Muscle layer of colon (tissue), 2 donors: Measurements from ENCODE around the gene RALGPS1.
"Not testable (repeated sequence)": the region's sequence is repeated elsewhere in the genome, so short reads cannot be mapped to it uniquely, and the experiment has no call there.

Source experiments
- H3K27ac ChIP-seq: one replicate; pipeline ENCODE4 v1.7.0; 2013; ENCODE audit warnings: low read depth, mild to moderate bottlenecking, low read length, moderate library complexity
- H3K27me3 ChIP-seq, 2 donors: one replicate each; pipeline ENCODE4 v1.7.0; 2013; ENCODE audit warnings: low read length in 2 of 2, mild to moderate bottlenecking in 2 of 2; ENCODE audit not compliant: insufficient read depth in 2 of 2, control insufficient read depth in 1 of 2
- H3K36me3 ChIP-seq: one replicate; pipeline ENCODE4 v1.7.0; 2013; ENCODE audit warnings: mild to moderate bottlenecking, low read length; ENCODE audit not compliant: insufficient read depth
- H3K4me1 ChIP-seq: one replicate; pipeline ENCODE4 v1.7.0; 2013; ENCODE audit warnings: mild to moderate bottlenecking, low read length; ENCODE audit not compliant: insufficient read depth
- H3K4me3 ChIP-seq, 2 donors: one replicate each; pipeline ENCODE4 v1.7.0; 2013; ENCODE audit warnings: low read length in 2 of 2, low read depth in 1 of 2, mild to moderate bottlenecking in 1 of 2, moderate library complexity in 1 of 2
- H3K9ac ChIP-seq: one replicate; pipeline ENCODE4 v1.7.0; 2013; ENCODE audit warnings: low read length
- H3K9me3 ChIP-seq: one replicate; pipeline ENCODE4 v1.7.0; 2013; ENCODE audit warnings: mild to moderate bottlenecking, low read length
- donor health status: abdominal sarcoma.
- donor health status: Adenocarcinoma of cecum.

RALGPS1 gene

DNA sequence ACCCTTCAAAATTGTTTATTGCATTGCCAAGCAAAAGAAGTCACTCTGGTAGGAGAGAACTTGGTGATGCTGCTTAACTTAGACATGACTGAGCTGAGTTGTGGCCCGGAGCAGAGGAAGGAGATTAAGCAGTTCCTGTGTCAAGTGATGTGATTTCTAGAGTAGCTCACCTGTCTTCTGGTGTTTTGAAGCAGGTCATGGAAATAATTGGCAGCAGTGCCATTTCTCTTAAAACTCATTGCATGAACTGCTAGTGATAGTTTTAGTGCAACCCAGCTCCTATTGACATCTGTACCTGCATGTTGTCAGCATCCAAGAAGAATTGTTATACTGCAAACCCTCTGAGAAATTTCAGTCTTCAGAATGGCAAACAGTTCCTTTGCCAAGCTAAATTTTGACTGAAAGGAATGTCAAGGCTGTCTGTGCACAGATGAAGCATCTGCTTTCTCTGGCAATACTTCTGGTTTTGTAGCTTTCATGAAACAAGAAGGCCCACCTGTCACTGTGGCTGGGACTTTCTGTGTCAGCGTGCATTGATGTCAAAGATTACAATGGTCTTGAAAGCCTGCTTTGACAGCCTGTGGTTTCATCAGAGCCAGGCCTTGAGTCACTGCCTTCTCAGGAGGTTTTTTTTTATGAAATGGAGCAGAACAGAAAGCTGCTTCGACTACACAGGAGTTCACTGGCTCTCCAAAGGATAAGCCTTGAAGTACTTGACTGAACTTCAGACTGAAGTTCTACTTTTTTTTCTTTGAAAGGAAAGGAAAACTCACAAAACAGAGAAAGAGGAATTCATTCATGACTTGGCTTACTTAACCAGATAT, 90.6 kb downstream of the RALGPS1 start:
- H3K9me3 ChIP-seq = no peaks in the 10 kb centered on the region
- no peaks in the 10 kb centered on the region for H3K36me3 ChIP-seq
- no peaks in the 10 kb centered on the region for H3K27me3 ChIP-seq
- H3K9ac ChIP-seq = no peak overlapping the region
- no peak overlapping the region for H3K4me3 ChIP-seq
- H3K27ac ChIP-seq = no peak overlapping the region
- H3K4me1 ChIP-seq = peaks cover 6% of the 10 kb centered on the region

GRCh38 chr9:127005770-127006314, 91.3 kb downstream of the RALGPS1 start:
- Histone ChIP-seq H3K36me3 (no peaks in the 10 kb centered on the region), H3K27ac (no peak overlapping the region), H3K27me3 (no peaks in the 10 kb centered on the region), H3K4me3 (no peak overlapping the region), H3K4me1 (peaks cover 6% of the 10 kb centered on the region), H3K9me3 (no peaks in the 10 kb centered on the region), H3K9ac (no peak overlapping the region)

GRCh38 chr9:127007638-127008037, 93.1 kb downstream of the RALGPS1 start:
- H3K27me3 ChIP-seq = no peaks in the 10 kb centered on the region
- H3K9me3 ChIP-seq = no peaks in the 10 kb centered on the region
- no peak overlapping the region for H3K9ac ChIP-seq
- no peak overlapping the region for H3K4me3 ChIP-seq
- peaks cover 16% of the 10 kb centered on the region for H3K4me1 ChIP-seq
- no peak overlapping the region for H3K27ac ChIP-seq
- H3K36me3 ChIP-seq = no peaks in the 10 kb centered on the region

GRCh38 chr9:127008076-127008475, 93.5 kb downstream of the RALGPS1 start:
- Histone ChIP-seq H3K9ac (no peak overlapping the region), H3K4me3 (no peak overlapping the region), H3K27ac (no peak overlapping the region), H3K4me1 (peaks cover 16% of the 10 kb centered on the region), H3K36me3 (no peaks in the 10 kb centered on the region), H3K9me3 (no peaks in the 10 kb centered on the region), H3K27me3 (no peaks in the 10 kb centered on the region)

DNA sequence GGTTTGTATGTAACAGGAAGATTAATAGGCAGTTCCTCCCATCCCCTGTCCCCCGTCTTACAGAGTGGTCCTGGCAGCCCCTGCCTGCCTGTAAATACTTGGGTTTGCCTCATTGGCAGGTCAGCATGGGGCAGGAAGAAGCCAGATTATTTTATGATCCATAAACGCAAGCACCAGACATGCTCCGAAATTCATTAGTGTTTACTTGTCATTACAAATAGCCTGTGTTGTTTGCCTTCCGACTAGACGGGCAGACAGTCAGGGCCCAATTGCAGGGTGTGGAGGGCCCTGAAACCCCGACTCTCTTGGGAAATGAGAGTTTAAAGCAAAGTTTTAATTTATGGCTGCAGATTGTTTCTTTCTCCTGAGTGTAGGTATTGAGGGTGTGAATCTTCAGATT, 97.2 kb downstream of the RALGPS1 start:
- peaks cover 24% of the 10 kb centered on the region for H3K4me1 ChIP-seq
- H3K27ac ChIP-seq = no peak overlapping the region
- no peaks in the 10 kb centered on the region for H3K27me3 ChIP-seq
- H3K36me3 ChIP-seq = no peaks in the 10 kb centered on the region
- no peaks in the 10 kb centered on the region for H3K9me3 ChIP-seq
- H3K4me3 ChIP-seq = no peak overlapping the region
- no peak overlapping the region for H3K9ac ChIP-seq

GRCh38 chr9:127012250-127012649, 97.7 kb downstream of the RALGPS1 start:
- Histone ChIP-seq H3K9me3 (no peaks in the 10 kb centered on the region), H3K4me1 (peaks cover 24% of the 10 kb centered on the region), H3K27ac (no peak overlapping the region), H3K36me3 (no peaks in the 10 kb centered on the region), H3K9ac (no peak overlapping the region), H3K27me3 (no peaks in the 10 kb centered on the region), H3K4me3 (no peak overlapping the region)

DNA sequence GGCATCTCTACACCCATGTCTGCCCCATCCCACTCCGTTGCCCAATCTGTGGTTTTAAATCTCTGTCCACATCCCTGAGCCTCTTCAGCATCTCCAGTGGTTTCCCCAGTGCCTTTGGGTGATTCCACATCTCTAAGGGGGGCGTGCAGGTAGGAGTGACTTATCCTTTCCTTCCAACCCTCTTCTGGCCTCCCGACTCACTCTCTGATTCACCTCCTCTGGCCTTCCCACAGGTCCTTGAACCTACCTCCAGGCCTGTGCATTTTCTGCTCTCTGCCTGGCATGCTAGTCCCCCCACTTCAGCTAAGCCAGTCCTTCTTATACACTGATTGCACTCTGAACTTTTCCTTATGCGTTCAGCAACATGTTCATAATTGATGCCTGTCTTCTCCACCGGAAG, 99.0 kb downstream of the RALGPS1 start:
- H3K4me3 ChIP-seq = no peak overlapping the region
- no peaks in the 10 kb centered on the region for H3K27me3 ChIP-seq
- no peaks in the 10 kb centered on the region for H3K9me3 ChIP-seq
- peaks cover 24% of the 10 kb centered on the region for H3K4me1 ChIP-seq
- H3K9ac ChIP-seq = no peak overlapping the region
- no peaks in the 10 kb centered on the region for H3K36me3 ChIP-seq
- H3K27ac ChIP-seq = peak overlapping the region; percentile 57

DNA sequence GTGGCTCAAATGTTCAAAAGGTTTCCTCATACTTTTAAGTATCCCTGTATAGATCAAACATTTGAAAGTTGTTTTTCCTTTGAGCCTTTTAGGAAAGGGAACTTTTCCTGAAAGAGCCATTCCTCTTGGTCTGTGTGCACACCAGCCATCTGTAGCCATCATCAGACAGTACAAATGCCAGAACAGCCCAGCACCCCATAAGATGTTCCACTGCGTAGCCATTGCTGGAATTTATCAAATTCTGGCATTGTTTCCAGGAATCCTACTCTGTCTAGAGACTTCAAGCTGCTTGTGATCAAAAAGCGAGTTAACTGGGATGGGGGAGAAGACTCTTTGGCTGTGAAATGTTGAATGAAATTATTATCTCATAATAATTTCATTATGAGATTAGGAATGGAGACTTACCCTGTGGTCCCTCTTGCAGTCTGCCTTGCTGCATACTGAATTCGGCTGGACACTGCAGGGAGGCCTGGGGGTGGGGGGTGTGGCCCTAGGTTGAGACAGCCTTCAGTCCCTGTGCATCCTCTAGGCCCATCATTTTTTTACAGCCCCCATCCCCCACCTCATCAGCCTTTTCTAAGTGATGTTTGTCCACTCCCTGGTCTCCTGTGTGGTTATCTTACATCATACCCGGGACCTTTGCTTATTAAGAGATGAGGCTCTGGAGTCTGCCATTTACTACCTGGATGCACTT, 99.8 kb downstream of the RALGPS1 start:
- peaks cover 24% of the 10 kb centered on the region for H3K4me1 ChIP-seq
- H3K27ac ChIP-seq = peak overlapping the region; percentile 57
- no peaks in the 10 kb centered on the region for H3K36me3 ChIP-seq
- no peaks in the 10 kb centered on the region for H3K27me3 ChIP-seq
- no peaks in the 10 kb centered on the region for H3K9me3 ChIP-seq
- H3K4me3 ChIP-seq = no peak overlapping the region
- H3K9ac ChIP-seq = no peak overlapping the region

DNA sequence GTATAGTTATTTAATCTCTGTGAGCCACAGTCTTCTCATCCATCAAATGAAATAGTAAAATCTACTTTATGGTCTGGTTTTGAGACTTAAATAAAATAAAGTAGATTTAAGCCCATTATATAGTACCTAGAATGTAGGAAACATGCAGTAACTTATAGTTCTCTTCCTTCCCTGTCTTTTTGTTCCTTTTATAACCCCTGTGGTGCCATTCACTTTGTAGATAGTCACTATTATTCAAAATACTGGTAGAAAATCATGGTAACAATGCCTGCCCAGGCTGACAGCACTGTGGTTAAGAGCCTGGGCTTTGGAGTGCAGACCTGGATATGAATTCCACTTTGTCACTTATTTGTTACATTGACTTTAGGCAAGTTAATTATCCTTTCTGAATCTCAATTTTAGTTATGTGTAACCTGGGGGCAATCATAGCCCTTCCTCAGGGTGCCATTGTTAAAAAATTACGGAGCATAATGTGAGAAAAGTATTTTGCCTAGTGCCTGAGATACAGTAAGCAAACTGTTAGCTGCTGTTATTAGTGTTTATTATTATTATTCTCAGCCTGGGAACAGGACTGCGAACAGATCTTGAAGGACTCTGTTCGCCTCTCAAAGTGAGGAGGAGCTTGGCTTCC, 100.4 kb downstream of the RALGPS1 start:
- Histone ChIP-seq H3K9ac (no peak overlapping the region), H3K27me3 (no peaks in the 10 kb centered on the region), H3K9me3 (no peaks in the 10 kb centered on the region), H3K27ac (peak overlapping the region; percentile 42), H3K4me3 (no peak overlapping the region), H3K36me3 (no peaks in the 10 kb centered on the region), H3K4me1 (peaks cover 24% of the 10 kb centered on the region)

DNA sequence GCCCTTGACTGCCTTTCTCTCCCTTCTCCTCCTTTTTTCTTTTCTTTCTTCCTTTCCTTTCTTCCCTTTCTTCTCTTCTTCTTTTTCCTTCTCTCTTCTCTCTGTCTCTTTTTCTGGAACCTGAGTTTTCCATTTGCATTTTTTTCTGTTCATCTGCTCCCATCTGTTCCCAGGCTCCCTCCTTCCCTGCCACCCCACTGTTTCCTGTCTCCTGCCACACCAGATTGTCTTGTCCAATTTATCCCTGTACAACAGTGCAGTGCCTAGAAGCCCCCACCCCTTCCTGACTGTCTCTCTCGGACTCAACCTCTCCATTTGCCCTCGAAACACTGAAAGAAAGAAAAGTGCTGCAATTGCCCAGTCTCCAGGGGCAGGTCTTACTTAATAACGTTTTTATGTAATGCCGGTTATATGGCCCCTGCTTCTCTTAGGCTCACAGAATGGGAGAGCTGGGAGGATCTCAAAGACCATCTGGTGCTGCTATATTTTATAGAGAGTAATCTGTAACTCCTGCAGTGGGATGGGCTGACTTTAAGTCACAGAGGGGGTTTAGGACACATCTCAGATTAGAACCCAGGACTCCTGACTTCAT, 101.4 kb downstream of the RALGPS1 start:
- Histone ChIP-seq H3K27ac (no peak overlapping the region), H3K9me3 (no peaks in the 10 kb centered on the region), H3K9ac (no peak overlapping the region), H3K4me3 (no peak overlapping the region), H3K4me1 (peaks cover 24% of the 10 kb centered on the region), H3K36me3 (no peaks in the 10 kb centered on the region), H3K27me3 (no peaks in the 10 kb centered on the region)

- H3K36me3 ChIP-seq = not testable (repeated sequence)
Measured at GRCh38 chr9:127017979-127018378, 103.4 kb downstream of the RALGPS1 start.

More at GRCh38 chr9:127017979-127018378, 103.4 kb downstream of the RALGPS1 start:
- not testable (repeated sequence) for H3K9ac ChIP-seq, H3K27ac ChIP-seq, H3K4me3 ChIP-seq, H3K27me3 ChIP-seq, H3K9me3 ChIP-seq
- peaks cover 27% of the 10 kb centered on the region for H3K4me1 ChIP-seq
